Hepatocyte (in vitro differentiated cells): ENCODE measurements around the gene SLCO2B1.

Source experiments
- EZH2phosphoT487 ChIP-seq: fragments of 200-600 bp; sonication (generic); IDR thresholded peaks from one replicate; pipeline ENCODE4 v1.6.1; 2018; ENCODE audit warnings: antibody characterized with exemption, mild to moderate bottlenecking, low read depth, moderate library complexity; ENCODE audit not compliant: unreplicated experiment, severe bottlenecking
- TF ChIP-seq, protein P1 (sequence below): fragments of 200-600 bp; sonication (generic); IDR thresholded peaks from 2 replicates; pipeline ENCODE4 v1.5.1; 2016; ENCODE audit warnings: antibody characterized with exemption, mild to moderate bottlenecking; ENCODE audit not compliant: poor library complexity

DNA sequence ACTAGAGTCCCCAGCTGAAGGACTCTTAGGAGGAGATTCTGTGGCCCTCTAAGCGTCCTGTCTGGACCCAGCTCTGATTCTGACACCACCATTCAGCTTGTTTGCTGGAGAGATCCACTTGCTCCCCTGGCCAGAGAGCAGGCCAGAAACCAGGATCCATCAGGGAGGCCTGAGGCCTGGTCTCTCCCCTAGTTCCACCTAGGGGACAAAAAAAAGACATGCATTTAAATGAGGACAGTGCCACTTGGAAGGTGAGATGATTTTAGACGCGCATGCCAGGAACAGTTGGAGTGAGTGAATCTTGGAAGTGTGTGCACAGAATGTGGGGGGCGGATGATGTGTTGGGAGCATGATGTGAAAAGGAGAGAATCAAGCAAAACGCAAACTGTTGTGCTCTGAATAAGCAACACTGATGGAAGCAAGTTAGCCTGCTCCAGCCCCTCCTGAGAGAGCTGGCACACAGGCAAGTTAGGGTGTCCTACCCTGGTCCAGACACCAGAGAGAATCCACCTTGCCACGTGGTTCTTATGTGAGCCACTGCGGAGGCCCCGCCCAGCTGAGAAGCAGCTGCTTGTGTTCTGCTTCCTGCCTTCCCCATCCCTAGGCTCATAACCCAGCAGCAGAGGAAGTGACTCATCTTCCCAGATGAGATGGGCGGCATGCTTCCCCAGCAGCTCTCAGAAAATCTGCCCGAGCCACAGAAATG, 8.0 kb upstream of the SLCO2B1 start:
- TF ChIP-seq EZH2phosphoT487 = no peak
- TF ChIP-seq, protein P1, sequence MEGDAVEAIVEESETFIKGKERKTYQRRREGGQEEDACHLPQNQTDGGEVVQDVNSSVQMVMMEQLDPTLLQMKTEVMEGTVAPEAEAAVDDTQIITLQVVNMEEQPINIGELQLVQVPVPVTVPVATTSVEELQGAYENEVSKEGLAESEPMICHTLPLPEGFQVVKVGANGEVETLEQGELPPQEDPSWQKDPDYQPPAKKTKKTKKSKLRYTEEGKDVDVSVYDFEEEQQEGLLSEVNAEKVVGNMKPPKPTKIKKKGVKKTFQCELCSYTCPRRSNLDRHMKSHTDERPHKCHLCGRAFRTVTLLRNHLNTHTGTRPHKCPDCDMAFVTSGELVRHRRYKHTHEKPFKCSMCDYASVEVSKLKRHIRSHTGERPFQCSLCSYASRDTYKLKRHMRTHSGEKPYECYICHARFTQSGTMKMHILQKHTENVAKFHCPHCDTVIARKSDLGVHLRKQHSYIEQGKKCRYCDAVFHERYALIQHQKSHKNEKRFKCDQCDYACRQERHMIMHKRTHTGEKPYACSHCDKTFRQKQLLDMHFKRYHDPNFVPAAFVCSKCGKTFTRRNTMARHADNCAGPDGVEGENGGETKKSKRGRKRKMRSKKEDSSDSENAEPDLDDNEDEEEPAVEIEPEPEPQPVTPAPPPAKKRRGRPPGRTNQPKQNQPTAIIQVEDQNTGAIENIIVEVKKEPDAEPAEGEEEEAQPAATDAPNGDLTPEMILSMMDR = no peak
